ENCODE measurements around the gene PAOX. TPM values are rescaled to one million over a fixed set of nuclear protein-coding genes. Genes with fewer than 3 reads are reported as not detected.
A peak's percentile ranks its signal among the peaks of the same experiment; 100 is the strongest.

The PAOX gene
- total RNA-seq, 2 donors from 2014 or later, result 9.7 to 11.1 TPM

DNA sequence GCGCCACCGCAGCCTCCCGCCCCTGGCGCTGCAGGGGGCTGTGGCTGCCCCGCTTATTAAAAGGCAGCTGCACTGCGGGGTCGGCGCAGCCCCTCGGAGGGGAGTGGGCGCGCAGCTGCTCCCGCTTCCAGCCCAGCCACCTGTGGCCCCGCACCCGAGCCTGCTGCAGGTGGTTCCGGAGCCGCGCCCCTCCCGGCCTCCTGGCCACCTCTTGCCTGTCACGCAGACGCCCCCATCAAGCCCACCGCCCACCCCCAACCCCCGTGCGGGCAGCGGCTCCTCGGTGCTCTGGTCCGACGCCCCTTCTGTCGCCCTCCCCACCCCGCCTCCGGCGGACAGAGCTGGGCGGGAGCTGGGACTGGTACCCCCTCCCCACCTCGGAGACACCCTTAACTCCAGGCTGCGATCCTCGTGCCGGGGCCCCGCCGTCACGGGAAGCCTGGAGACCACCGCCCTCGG, 42.9 kb upstream of the PAOX start:
- peaks cover 26% of the 10 kb centered on the region for H3K27me3 Mint-ChIP-seq (ENCODE audit: insufficient read depth)
- Histone ChIP-seq H3K9me3 (ENCODE audit: control insufficient read depth, low read length) (peaks cover 11% of the 10 kb centered on the region), H3K4me1 (ENCODE audit: control insufficient read depth, insufficient read depth, low read length) (no peaks in the 10 kb centered on the region), H3K27me3 (ENCODE audit: control insufficient read depth, insufficient read depth, low read length, poor library complexity, severe bottlenecking) (peaks cover 96% of the 10 kb centered on the region), H3K4me3 (ENCODE audit: low read length) (no peak overlapping the region), H3K36me3 (ENCODE audit: control insufficient read depth, insufficient read depth, low read length) (no peaks in the 10 kb centered on the region), H3K27ac (ENCODE audit: low read depth, low read length) (no peak overlapping the region), H3K9ac (ENCODE audit: extremely low read depth, low read length, poor library complexity, severe bottlenecking) (no peak overlapping the region)
- 23 to 30% methylated on average over 4 to 40 of the region's 41 CpGs for WGBS, 2 experiments (ENCODE audit: insufficient coverage in 1 of 2, insufficient read length in 1 of 2)
- no peaks in the 10 kb centered on the region for H3K36me3 Mint-ChIP-seq (ENCODE audit: low read depth)
- peaks cover 5% of the 10 kb centered on the region for H3K9me3 Mint-ChIP-seq
- TF ChIP-seq, protein P1, sequence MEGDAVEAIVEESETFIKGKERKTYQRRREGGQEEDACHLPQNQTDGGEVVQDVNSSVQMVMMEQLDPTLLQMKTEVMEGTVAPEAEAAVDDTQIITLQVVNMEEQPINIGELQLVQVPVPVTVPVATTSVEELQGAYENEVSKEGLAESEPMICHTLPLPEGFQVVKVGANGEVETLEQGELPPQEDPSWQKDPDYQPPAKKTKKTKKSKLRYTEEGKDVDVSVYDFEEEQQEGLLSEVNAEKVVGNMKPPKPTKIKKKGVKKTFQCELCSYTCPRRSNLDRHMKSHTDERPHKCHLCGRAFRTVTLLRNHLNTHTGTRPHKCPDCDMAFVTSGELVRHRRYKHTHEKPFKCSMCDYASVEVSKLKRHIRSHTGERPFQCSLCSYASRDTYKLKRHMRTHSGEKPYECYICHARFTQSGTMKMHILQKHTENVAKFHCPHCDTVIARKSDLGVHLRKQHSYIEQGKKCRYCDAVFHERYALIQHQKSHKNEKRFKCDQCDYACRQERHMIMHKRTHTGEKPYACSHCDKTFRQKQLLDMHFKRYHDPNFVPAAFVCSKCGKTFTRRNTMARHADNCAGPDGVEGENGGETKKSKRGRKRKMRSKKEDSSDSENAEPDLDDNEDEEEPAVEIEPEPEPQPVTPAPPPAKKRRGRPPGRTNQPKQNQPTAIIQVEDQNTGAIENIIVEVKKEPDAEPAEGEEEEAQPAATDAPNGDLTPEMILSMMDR (conservative IDR thresholded peaks at IDR 0.05), result no peak
- no peak overlapping the region for H3K27ac Mint-ChIP-seq
- no peak overlapping the region for H3K4me3 Mint-ChIP-seq
- no peaks in the 10 kb centered on the region for H3K4me1 Mint-ChIP-seq
- DNase-seq, result no peak

DNA sequence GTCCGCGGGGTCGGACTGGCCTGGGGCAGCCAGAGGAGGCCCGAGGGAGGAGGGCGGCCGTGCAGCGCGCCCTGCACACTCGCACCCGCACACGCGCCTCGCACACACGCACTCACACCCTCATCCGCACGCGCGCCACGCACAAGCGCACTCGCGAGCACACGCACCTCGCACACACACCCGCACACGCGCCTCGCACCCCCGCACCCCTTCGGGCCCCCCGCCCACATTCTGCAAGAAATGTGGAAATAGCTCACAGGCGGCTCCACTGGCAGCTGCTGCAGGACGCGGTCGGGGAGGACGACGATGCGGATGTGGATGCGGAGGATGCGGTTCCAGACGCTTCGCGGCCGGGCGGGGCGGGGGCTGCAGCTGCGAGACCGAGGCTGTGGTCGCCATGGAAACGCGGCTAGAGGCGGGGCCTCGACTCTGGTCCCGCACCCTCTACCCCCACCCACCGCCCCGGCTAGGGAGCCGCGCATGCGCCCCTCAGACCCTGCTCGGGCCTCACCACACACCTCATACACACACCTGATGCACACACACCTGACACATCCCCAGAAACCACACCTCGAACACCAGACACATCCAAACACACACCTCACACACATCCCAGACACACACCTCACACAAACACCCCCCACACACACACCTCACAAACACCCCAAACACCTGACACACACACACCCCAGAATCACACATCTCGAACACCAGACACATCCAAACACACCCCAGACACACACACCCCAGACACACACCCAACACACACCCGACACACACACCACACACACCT, 42.3 kb upstream of the PAOX start, which contains the start of gene CALY:
CALY (minus strand) TSS at position 320 of the 793 bp plus-strand sequence. CDS start 7,907 bp downstream, outside the sequence.
- Histone ChIP-seq H3K27ac (ENCODE audit: low read depth, low read length) (no peak within 1 kb of the TSS), H3K9me3 (ENCODE audit: control insufficient read depth, low read length) (peaks cover 11% of the 10 kb centered on the region), H3K4me3 (ENCODE audit: low read length) (no peak within 1 kb of the TSS), H3K36me3 (ENCODE audit: control insufficient read depth, insufficient read depth, low read length) (no peaks in the 10 kb centered on the region), H3K27me3 (ENCODE audit: control insufficient read depth, insufficient read depth, low read length, poor library complexity, severe bottlenecking) (peaks cover 96% of the 10 kb centered on the region), H3K4me1 (ENCODE audit: control insufficient read depth, insufficient read depth, low read length) (no peaks in the 10 kb centered on the region), H3K9ac (ENCODE audit: extremely low read depth, low read length, poor library complexity, severe bottlenecking) (no peak within 1 kb of the TSS)
- no peaks in the 10 kb centered on the region for H3K36me3 Mint-ChIP-seq (ENCODE audit: low read depth)
- H3K27me3 Mint-ChIP-seq (ENCODE audit: insufficient read depth), result peaks cover 20% of the 10 kb centered on the region
- DNase-seq, result peak; percentile 80
- H3K9me3 Mint-ChIP-seq, result peaks cover 5% of the 10 kb centered on the region
- no peaks in the 10 kb centered on the region for H3K4me1 Mint-ChIP-seq
- TF ChIP-seq, protein P1 (conservative IDR thresholded peaks at IDR 0.05), result no peak
- H3K4me3 Mint-ChIP-seq, result no peak within 1 kb of the TSS
- H3K27ac Mint-ChIP-seq, result no peak within 1 kb of the TSS
- 41 to 46% methylated on average over 16 to 63 of the region's 63 CpGs for WGBS, 2 experiments (ENCODE audit: insufficient coverage in 1 of 2, insufficient read length in 1 of 2)

DNA sequence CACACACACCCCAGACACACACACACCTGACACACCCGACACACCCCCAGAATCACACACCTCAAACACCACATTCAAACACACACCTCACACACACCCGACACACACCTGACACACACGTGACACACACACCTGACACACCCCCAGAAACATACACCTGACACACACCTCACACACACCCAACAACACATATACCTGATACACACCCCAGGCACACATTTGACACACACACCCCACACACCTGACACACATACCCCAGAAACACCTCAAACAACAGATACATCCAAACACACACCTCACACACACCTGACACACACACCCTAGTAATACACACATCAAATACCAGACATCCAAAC, 41.7 kb upstream of the PAOX start:
- Histone ChIP-seq H3K4me1 (ENCODE audit: control insufficient read depth, insufficient read depth, low read length) (no peaks in the 10 kb centered on the region), H3K4me3 (ENCODE audit: low read length) (no peak overlapping the region), H3K36me3 (ENCODE audit: control insufficient read depth, insufficient read depth, low read length) (no peaks in the 10 kb centered on the region), H3K9ac (ENCODE audit: extremely low read depth, low read length, poor library complexity, severe bottlenecking) (no peak overlapping the region), H3K27me3 (ENCODE audit: control insufficient read depth, insufficient read depth, low read length, poor library complexity, severe bottlenecking) (peaks cover 94% of the 10 kb centered on the region), H3K9me3 (ENCODE audit: control insufficient read depth, low read length) (peaks cover 11% of the 10 kb centered on the region), H3K27ac (ENCODE audit: low read depth, low read length) (no peak overlapping the region)
- H3K4me3 Mint-ChIP-seq, result no peak overlapping the region
- no peak overlapping the region for H3K27ac Mint-ChIP-seq
- 84 to 89% methylated on average over 3 of the region's 3 CpGs for WGBS, 2 experiments (ENCODE audit: insufficient coverage in 1 of 2, insufficient read length in 1 of 2)
- H3K4me1 Mint-ChIP-seq, result no peaks in the 10 kb centered on the region
- H3K27me3 Mint-ChIP-seq (ENCODE audit: insufficient read depth), result peaks cover 14% of the 10 kb centered on the region
- TF ChIP-seq, protein P1 (conservative IDR thresholded peaks at IDR 0.05), result no peak
- H3K9me3 Mint-ChIP-seq, result peaks cover 2% of the 10 kb centered on the region
- DNase-seq, result no peak
- H3K36me3 Mint-ChIP-seq (ENCODE audit: low read depth), result no peaks in the 10 kb centered on the region

All from endodermal cell (in vitro differentiated cells).